ENCODE measurements around the gene TMPRSS5. TPM values are rescaled to one million over a fixed set of nuclear protein-coding genes. Genes with fewer than 3 reads are reported as not detected.

Gene TMPRSS5
- total and polyA plus RNA-seq, 2 of the 13 experiments (the other 11 are each of a cell fraction or from before 2014, with no cell fraction given), result 0.40 to 0.96 TPM

- Histone ChIP-seq H3K27ac (ENCODE audit: extremely low read length, insufficient read depth, low read length) (no peak overlapping the region), H3K4me1 (ENCODE audit: insufficient read depth, low read length) (peaks cover 39% of the 10 kb centered on the region), H3K4me2 (ENCODE audit: low read depth, low read length) (no peak overlapping the region), H4K20me1 (ENCODE audit: insufficient read depth, low read length) (no peaks in the 10 kb centered on the region), H3K4me3 (replicated peaks in 1 of 3; ENCODE audit: insufficient read depth in 1 of 3, low read depth in 2 of 3, low read length in 3 of 3) (no peak overlapping the region), H3K9ac (ENCODE audit: insufficient read depth, low read depth, low read length) (no peak overlapping the region), H3K27me3 (ENCODE audit: control insufficient read depth in 1 of 2, insufficient read depth in 2 of 2, low read length in 2 of 2) (peaks cover 0 to 4% of the 10 kb centered on the region in 2 experiments; a peak in 1 of 5 replicates), H3K9me3 (ENCODE audit: low read length) (no peaks in the 10 kb centered on the region), H3K36me3 (replicated peaks in 1 of 2; ENCODE audit: control insufficient read depth in 1 of 2, insufficient read depth in 2 of 2, low read length in 2 of 2) (no peaks in the 10 kb centered on the region), H2AFZ (ENCODE audit: low read length) (no peak overlapping the region), H3K79me2 (ENCODE audit: insufficient read depth, low read length) (no peaks in the 10 kb centered on the region)
- no peak for TF ChIP-seq SOX13 (IDR thresholded peaks at IDR 0.05)
- TF ChIP-seq SOX13 (CRISPR knock-in tag; conservative IDR thresholded peaks at IDR 0.05 in 1 of 2, IDR thresholded peaks at IDR 0.05 in 1 of 2), result 0 out of 4 replicates have a peak, but pooled peaks of 1 of the 2 experiments have one; percentile 33
- 0 out of 2 replicates have a peak, but pooled peaks have one; percentile 18 for TF ChIP-seq CEBPG (CRISPR knock-in tag; IDR thresholded peaks at IDR 0.05)
- peak; percentile 77; the same call in 1 of the 2 replicates for TF ChIP-seq CEBPB (IDR thresholded peaks at IDR 0.05; ENCODE audit: borderline replicate concordance, low read depth, low read length)
- TF ChIP-seq, protein P1, sequence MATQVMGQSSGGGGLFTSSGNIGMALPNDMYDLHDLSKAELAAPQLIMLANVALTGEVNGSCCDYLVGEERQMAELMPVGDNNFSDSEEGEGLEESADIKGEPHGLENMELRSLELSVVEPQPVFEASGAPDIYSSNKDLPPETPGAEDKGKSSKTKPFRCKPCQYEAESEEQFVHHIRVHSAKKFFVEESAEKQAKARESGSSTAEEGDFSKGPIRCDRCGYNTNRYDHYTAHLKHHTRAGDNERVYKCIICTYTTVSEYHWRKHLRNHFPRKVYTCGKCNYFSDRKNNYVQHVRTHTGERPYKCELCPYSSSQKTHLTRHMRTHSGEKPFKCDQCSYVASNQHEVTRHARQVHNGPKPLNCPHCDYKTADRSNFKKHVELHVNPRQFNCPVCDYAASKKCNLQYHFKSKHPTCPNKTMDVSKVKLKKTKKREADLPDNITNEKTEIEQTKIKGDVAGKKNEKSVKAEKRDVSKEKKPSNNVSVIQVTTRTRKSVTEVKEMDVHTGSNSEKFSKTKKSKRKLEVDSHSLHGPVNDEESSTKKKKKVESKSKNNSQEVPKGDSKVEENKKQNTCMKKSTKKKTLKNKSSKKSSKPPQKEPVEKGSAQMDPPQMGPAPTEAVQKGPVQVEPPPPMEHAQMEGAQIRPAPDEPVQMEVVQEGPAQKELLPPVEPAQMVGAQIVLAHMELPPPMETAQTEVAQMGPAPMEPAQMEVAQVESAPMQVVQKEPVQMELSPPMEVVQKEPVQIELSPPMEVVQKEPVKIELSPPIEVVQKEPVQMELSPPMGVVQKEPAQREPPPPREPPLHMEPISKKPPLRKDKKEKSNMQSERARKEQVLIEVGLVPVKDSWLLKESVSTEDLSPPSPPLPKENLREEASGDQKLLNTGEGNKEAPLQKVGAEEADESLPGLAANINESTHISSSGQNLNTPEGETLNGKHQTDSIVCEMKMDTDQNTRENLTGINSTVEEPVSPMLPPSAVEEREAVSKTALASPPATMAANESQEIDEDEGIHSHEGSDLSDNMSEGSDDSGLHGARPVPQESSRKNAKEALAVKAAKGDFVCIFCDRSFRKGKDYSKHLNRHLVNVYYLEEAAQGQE (IDR thresholded peaks at IDR 0.05; ENCODE audit: borderline replicate concordance in 1 of 2, low read depth in 1 of 2, low read length in 2 of 2), result no peak
- ATAC-seq (no peak), FAIRE-seq (no peak), DNase-seq (ENCODE audit: low spot score) (no peak)
- in situ Hi-C loops (cut with HindIII; ENCODE audit: extremely low pct_ligation_motif_present, low pct_unique_long_range_greater_than_20kb), result no loop called here
- POLR2A ChIA-PET, result no interaction called here
- CTCF ChIA-PET (ENCODE audit: low intra/inter-chr PET ratio, low total read pairs), result no interaction called here
- WGBS (ENCODE audit: low lambda C conversion rate), result 17% methylated on average over 3 of the region's 3 CpGs
- BruUV-seq (replicated peaks), result no TSS peak
- intact Hi-C loops (cut with micrococcal nuclease; ENCODE audit: unreplicated experiment), result no loop called here
Measured at GRCh38 chr11:113670831-113671215, 35.3 kb downstream of the TMPRSS5 start.
